ENCODE results near the gene CHTF18. TPM values are rescaled to one million over a fixed set of nuclear protein-coding genes. Genes with fewer than 3 reads are reported as not detected.

Gene CHTF18
- total RNA-seq, 1 donor from 2014 or later: 6.6 TPM

DNA sequence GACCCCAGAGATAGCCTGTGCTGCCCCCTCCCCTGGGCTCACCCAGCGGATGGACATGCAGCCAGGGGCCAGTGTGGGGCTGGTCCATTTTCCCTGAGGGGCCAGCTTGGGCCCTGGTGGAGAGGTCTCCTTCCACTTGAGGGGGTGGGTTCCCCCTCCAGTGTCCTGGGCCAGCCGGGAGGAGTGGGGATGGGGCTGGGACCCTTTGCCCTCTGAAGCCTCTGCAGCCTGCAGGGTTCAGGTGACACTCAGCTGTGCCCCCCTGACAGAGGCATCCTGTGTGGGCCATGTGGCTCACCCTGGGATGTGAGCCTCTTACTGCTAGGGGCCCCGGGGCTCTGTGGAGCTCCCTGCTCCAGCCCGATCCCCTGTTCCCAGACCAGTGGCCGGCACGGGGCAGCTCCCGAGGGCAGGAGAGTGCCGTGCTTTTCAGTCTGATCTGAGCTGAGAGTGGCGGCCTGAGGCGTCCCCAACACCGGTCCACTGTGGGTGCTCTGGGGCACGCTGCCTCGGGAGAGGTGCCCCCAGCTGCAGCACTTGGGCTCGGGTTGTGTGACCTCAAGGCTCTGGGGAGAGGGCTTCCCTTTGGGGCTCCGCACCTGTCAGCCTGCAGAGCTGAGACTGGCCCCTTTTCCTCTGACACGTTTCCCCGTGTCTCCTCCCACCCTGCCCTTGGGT, 12.6 kb downstream of the CHTF18 start:
- no peak for DNase-seq
- intact Hi-C loops (cut with micrococcal nuclease): no loop called here
- no peak for ATAC-seq

DNA sequence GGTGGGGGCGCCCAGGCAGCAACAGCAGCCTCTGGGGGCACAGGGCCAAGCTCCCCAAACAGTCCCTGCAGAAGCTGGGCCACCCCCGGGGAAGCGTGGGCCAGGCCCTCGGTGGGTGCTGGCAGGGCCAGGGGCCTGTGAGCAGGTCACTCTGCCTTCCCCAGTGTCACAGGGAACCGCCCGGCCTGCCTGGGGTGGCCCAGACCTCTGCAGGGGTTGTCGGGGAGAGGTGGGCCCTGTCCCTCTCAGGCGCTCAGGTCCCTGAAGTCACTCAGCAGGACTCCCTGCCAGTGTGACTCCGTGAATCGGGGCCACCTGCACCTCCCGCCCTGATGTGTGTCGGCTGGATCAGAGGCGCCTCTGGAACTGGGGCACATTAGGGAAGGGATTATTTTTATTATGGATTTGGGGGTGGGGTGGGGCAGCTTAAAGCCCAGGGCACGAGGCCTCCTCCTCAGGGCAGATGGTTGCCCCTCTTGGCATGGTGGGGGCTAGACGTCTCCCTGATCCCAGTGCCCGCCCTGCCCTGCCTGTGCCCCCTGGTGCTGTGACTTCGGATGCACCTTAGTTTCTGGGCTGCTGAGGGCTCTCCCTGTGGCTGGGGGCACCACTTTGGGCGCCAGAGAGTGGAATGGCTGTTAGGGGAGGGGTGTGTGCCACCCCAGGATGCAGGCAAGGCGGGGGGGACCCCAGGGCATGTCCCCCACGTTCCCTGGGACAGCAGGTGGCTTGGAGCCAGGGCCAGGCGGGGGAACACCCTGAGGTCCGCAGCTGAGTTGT, 13.4 kb downstream of the CHTF18 start:
- DNase-seq: no peak
- ATAC-seq: no peak
- intact Hi-C loops (cut with micrococcal nuclease): no loop called here

DNA sequence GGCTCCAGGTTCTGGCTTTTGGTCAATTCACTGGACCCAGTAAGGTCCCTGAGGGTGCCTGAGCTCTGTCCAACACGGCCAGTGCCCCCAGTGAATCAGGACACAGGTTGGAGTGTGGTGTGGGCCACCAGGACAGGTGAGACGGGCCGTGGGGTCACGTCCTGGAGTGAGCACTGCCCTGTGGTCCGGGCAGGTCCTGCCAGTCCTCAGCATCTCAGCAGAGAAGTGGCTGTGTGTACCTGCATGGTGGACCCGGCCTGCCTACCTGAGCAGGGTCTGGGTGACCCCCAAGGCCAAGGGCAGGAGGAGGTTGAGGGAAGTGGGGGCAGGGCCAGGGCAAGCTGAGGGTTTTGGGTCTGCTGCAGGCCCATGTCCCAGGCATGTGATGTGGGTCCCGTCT, 14.0 kb downstream of the CHTF18 start:
- DNase-seq: no peak
- ATAC-seq: no peak
- intact Hi-C loops (cut with micrococcal nuclease): no loop called here

DNA sequence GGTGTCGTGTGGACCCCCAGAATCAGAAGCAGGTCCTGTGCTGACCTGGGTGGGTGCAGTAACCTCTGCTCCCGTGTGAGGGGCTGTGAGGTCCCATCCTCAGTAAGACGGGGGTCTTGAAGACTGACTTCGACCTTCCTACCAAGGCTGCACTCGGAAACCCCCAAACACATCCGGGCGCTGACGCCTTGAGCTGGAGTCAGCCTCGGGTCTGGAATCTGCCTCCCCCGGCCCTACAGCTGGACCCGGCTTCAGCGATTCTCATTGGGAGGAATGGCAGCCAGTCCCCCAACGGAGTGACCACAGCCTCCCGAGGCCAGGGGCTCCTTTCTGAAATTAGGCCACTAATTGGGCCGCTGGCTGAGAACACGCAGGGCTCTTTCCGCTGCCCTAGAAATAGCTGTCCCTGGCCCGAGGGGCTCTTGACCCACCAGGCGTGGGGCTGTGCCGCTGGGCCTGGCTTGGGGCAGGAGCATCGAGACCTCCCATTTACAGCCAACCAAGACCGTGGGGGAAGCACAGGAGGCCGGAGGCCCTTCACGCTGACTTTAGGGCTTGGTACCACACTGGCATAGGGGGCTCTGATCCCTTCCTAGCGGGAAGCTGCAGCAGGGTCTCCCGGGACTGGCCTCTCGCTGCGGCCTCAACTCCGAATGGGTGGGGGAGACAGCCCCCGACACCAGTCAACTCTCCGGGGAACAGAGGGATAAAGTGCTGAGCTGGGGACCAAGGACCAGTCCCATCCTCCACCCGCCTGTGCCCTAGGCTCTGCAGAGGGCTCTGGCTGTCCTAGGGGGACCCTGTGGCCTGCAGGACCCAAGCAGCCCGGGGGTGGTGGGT, 14.7 kb downstream of the CHTF18 start:
- intact Hi-C loops (cut with micrococcal nuclease): no loop called here
- DNase-seq: no peak
- no peak for ATAC-seq

DNA sequence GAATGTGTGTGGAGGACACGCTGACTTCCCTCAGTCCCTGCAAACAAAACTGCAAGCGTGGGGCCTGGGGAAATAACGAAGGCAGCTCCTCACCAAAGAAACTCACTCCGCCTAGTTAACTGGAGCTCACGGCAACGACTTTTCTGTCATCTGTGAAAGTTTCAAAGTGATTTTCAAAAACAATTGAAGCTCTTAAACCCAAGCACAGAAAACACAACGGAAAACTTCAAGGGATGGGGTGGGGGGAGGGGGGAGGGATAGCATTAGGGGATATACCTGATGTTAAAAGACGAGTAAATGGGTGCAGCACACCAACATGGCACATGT, 15.3 kb downstream of the CHTF18 start:
- intact Hi-C loops (cut with micrococcal nuclease): no loop called here
- ATAC-seq (no peak), DNase-seq (no peak)

DNA sequence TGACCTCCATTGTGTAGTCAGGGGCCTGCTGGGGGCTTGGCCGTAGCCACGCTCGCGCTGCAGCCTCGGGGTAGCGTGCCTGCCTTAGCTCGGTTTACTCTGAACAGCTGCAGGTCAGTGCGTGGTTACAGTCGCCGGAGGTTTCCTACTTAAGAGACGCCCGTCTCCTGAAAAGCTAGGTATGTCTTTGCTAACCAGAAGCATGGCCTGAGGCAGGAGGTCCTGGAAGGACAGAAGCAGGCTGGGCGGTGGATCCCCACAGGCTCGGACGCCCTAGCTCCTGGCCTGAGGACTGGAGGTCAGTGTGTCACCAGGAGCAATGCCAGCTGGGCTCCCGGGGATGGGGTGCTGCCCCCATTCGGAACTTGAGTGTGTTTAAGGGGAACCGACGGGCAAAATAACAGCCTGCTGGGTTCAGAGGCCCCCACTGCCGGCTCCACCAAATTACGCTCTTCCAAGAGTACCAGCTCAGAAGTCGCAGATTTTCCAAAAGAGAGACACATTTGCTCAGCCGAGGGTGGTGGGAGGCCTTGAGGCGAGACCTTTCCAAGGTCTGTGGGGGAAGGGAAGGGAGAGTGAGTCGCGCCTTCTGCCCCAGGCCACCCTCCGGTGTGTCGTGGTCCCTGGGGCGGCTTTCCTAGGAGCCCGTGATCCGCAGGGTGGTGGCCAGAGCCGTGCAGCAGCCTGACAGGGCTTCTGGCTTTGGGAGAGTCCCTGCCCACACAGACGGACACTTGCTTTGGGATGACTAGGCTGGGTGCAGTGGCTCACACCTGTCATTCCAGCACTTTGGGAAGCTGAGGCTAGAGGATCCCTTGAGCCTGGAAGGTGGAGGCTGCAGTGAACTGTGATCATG, 16.0 kb downstream of the CHTF18 start:
- ATAC-seq: no peak
- intact Hi-C loops (cut with micrococcal nuclease): no loop called here
- DNase-seq: no peak

DNA sequence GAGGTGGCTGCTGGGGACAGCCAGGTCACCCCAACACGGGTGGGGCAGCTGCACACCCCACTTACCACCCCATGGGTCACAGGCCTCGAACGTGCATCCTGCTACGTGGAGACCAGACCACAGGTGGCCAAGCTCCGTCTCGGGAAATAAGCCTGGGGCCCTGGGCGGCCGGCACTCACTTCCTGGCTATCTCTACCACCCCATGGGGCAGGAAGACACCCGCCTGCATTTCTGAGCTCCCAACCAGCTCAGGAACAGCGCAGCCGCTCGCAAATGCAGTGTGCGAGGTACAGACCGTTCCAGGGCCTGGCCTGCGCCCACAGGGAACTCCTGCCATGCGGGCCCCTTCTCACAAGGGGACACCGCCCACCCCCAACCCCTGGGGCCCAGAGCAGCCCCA, 17.1 kb downstream of the CHTF18 start:
- peak; percentile 28 for DNase-seq
- ATAC-seq: no peak
- intact Hi-C loops (cut with micrococcal nuclease): no loop called here

DNA sequence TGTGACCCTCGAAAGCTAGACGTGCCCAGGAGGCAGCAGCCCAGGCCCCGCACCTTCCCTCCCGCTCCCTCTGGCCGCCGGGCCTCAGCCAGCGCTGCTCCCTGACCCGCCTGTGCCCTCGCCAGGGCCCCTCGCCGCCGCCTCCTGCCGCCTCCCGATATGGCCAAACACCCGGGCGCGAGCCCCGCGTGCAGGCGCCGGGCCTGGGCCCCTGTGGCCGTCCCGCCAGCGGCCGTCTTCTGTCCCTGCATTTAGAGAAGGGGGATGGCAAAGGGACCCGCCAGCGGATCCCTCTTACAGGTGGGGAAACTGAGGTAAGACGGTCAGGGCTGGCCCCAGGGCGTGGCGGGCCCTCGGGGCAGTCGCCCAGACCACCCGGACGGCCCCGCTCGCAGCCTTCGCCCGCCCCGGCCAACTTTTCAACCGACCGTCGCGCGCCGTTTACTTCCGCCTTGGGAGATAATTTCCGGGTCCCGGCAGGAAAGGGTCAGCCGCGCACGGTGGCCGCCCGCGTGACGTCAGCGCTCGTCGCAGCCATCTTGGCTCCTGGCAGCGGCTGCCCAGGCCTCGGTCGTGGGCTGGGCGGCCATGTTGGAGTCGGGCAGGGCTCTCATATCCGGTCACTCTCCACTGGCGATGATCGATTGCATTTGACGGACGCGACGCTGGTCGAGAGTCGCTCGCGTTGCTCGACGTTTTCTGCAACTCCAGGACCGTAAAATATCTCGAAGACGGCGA, 19.1 kb downstream of the CHTF18 start:
- intact Hi-C loops (cut with micrococcal nuclease): no loop called here
- ATAC-seq (peak; percentile 99), DNase-seq (peak; percentile 97)

DNA sequence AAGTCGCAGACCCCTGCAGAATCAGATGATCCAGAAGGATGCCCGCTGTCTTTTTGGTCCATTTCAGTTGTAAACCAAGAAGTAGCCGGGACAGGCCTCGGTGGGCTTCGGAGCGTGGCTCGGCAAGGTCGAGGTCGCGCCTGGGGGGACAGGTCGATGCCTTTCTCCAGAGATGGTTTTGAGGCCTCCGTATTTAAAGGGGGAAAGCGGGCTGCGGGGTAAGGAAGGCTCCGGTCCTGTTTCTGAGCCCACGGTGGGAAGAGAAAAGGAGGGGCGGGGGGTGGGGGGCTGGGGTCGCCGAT, 19.6 kb downstream of the CHTF18 start:
- no peak for ATAC-seq
- intact Hi-C loops (cut with micrococcal nuclease): no loop called here
- DNase-seq: no peak

DNA sequence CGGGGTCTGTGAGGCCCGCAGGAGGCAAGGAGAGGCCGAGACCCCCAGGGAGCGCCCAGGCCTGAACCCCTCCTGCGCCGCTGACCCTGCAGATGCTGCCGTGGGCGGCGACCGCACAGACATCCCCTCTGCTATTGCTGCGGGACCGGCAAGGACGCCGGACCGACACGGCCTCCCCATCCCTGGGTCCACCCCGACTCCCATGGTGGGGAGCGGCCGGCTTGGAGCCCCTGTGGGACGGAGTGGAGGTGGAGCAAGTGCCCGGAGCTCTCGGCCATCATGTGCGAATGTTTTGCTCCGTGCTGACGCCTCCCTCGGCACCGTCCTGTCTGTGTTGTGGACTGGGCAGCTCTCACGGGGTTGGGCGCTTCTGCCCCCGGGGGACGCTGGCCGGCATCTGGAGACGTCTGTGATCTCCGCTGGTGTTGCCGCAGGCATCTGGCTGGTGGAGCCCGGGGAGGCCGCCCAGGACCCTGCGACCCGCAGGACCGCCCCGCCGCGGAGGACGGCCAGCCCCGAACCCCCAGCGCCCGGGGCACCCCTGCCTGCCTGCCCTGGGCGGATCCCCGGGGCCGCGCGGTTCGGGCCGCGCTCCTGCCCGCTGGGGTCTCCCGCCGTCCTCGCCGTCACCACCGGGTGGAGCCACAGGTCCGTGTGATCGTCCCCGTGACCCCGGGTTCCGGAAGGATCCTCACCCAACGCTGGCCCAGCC, 24.9 kb downstream of the CHTF18 start:
- ATAC-seq: peak; percentile 82
- intact Hi-C loops (cut with micrococcal nuclease): no loop called here
- DNase-seq: peak; percentile 74

DNA sequence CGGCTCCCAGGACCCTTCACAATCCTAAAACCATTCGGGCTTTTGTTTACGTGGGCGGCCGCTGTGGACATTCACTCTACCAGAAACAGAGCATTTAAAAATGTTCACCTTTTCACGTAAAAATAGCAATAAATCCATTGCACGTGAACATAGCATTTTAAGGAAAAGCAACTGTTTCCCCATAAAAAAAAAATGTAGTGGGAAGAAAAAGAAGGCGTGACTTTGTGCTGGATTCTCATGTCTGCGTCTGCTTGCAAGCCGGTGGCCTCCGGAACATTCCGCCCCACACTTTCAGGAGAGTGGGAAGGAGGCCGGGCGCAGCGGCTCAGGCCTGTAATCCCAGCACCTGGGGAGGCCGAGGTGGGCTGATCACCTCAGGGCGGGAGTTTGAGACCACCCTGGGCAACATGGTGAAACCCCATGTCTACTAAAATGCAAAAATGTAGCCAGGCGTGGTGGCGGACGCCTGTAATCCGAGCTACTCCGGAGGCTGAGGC, 25.5 kb downstream of the CHTF18 start:
- no peak for DNase-seq
- ATAC-seq: no peak
- intact Hi-C loops (cut with micrococcal nuclease): no loop called here

DNA sequence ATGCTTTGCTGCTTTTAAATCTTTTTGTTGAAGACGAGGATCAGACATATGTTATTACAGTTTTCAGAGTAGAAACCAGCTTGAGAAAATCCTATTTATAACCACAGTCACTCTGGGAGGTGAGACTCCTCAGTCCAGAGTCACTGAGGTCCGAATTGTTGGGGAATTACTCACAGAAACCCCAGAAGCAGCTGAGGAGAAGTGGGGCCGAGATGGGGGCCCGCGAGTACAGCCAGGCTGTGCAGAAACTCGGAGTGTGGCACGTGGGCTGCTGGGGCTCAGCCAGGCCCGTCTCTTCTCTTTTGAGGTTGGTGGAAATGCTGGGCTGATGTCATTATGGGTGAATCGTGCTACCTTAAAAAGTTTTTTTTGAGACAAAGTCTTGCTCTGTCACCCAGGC, 26.6 kb downstream of the CHTF18 start:
- no peak for DNase-seq
- ATAC-seq: no peak
- intact Hi-C loops (cut with micrococcal nuclease): no loop called here

DNA sequence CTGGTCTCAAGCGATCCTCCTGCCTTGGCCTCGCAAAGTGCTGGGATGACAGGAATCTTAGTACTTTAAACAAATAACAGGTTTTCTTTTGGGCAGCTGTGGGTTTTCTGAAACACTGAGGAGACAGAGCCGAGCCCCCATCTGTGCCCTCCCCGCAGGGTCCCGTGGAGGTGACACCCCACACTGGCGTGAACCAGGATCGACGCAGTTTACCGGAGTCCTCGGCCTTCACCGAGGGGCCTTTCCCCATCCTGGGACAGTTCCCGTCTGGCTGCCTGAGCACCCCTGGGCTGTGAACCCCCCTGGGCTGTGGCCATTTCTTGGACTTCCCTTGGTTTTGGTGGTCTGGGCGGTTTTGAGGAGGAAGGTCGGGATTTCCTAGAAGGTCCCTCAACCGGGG, 27.4 kb downstream of the CHTF18 start:
- DNase-seq (no peak), ATAC-seq (no peak)
- intact Hi-C loops (cut with micrococcal nuclease): no loop called here

DNA sequence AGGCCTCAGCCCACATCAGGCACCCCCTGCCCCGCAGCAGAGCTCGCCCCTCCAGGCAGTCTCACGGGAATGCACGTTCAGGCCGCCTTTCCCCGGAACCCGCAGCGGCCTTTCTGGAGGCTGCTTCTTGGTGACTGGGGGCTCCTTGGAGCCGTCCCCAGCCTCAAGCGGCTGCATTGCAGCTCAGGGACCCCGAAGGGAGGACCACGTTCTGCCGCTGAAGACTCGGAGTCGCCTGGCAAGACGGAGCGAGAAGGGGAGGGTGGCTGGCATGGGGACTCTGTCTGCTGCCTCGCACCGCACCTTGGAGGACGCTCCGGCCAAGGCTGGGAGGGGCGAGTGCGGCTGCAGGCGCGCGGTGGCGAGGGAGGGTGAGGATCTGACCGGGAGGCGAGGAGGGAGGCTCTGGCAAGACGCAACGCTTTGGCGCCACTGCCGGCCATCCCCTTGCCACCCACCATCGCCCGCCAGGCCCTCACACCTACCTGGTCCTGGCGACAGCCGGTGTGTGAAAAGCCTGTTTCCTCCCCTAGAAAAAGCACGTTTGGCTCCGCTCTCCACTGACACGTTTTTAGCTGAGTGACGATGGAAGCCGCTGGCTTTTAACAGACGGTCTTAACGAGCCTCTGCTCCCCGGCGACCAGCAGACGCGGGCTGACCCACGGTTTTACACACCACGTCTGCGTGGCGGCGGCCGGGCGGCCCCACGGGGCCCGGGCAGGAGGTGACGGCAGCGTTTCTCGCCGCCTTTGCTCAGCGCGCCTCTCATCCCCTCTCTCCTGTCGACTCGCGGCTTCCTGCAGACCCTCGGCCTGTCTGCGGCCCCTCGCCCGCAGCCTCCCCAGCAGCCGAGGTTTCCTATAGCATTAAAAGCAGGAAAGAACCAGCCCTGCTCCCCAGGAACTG, 28.8 kb downstream of the CHTF18 start:
- intact Hi-C loops (cut with micrococcal nuclease): no loop called here
- DNase-seq: peak; percentile 29

DNA sequence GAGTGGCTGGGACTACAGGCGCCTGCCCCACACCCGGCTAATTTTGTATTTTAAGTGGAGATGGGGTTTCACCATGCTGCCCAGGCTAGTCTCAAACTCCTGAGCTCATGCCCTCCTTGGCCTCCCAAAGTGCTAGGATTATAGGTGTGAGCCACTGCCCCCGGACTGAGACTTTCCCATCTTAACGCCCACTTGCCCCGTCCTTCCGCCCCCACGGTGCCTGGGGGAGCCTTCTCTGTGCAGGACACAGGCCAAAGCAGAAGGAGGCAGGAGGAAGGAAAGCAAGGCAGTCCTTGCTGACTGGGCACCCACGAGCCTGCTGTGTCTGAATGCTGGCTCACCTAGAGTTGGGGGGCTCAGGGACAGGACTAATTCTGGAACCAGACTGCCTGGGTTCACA, 29.7 kb downstream of the CHTF18 start:
- no peak for DNase-seq
- intact Hi-C loops (cut with micrococcal nuclease): no loop called here

More for the DNA sequence above, 28.8 kb downstream of the CHTF18 start:
- ATAC-seq: no peak

DNA sequence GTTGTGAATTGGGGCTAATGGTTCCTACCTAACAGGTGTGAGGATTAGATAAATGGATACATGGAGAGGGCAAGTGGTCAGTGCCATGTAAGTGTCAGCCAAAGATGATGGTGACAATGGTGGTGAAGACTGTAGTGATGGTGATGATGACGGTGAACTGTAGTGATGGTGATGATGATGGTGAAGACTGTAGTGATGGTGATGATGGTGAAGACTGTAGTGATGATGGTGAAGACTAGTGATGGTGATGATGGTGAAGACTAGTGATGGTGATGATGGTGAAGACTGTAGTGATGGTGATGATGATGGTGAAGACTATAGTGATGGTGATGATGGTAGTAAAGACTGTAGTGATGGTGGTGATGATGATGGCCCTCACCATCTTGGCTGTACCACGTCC, 30.2 kb downstream of the CHTF18 start:
- intact Hi-C loops (cut with micrococcal nuclease): no loop called here
- DNase-seq: no peak
- no peak for ATAC-seq

More for the DNA sequence above, 29.7 kb downstream of the CHTF18 start:
- no peak for ATAC-seq

All from left ventricle myocardium superior (tissue), 1 donor.